H1 (cell line): Measurements from ENCODE around the gene KLB.

Source experiments
- BCL11A ChIP-seq, 2 experiments: IDR thresholded peaks; one replicate each; pipeline ENCODE4 v1.6.1; 2011; ENCODE audit warnings: low read depth in 2 of 2, low read length in 2 of 2, mild to moderate bottlenecking in 2 of 2
- CBX8 ChIP-seq: fragments of 300-800, 300-1000 bp; sonication (generic); IDR thresholded peaks from 2 replicates; pipeline ENCODE4 v1.7.1; 2016; ENCODE audit warnings: low read depth, low read length, borderline replicate concordance
- CTCF ChIP-seq, 3 experiments: IDR thresholded peaks; 1 replicate in 2 of 3; 2 replicates in 1 of 3; pipeline versions ENCODE4 v1.5.1 to v1.6.1; 2011; ENCODE audit warnings: low read length in 3 of 3, mild to moderate bottlenecking in 3 of 3, inconsistent platforms in 2 of 3, low read depth in 1 of 3, moderate library complexity in 1 of 3; ENCODE audit not compliant: insufficient read depth in 1 of 3; ENCODE audit errors: control extremely low read depth in 1 of 3
- POLR2A ChIP-seq, 2 experiments: IDR thresholded peaks; 1 replicate in 1 of 2; 2 replicates in 1 of 2; pipeline ENCODE4 v1.6.1; 2011; ENCODE audit warnings: low read depth in 2 of 2, low read length in 2 of 2, mild to moderate bottlenecking in 2 of 2; ENCODE audit errors: control extremely low read depth in 1 of 2
- POLR2AphosphoS5 ChIP-seq: IDR thresholded peaks from 2 replicates; pipeline ENCODE4 v1.6.1; 2011; ENCODE audit warnings: low read depth, low read length
- SP1 ChIP-seq: IDR thresholded peaks from 2 replicates; pipeline ENCODE4 v1.6.1; 2011; ENCODE audit warnings: low read depth, low read length
- SRF ChIP-seq: IDR thresholded peaks from 2 replicates; pipeline ENCODE4 v1.6.1; 2011; ENCODE audit warnings: mild to moderate bottlenecking, low read depth, low read length, moderate library complexity
- TAF7 ChIP-seq: optimal IDR thresholded peaks from 2 replicates; pipeline ENCODE3; 2011; ENCODE audit warnings: low read depth, mild to moderate bottlenecking, inconsistent platforms, low read length, moderate library complexity, borderline replicate concordance
- TEAD4 ChIP-seq: IDR thresholded peaks from 2 replicates; pipeline ENCODE4 v1.6.1; 2012; ENCODE audit warnings: low read depth, low read length, inconsistent platforms, mixed read lengths

- TF ChIP-seq POLR2A (IDR thresholded peaks at IDR 0.05; ENCODE audit: control extremely low read depth in 1 of 2, low read depth in 2 of 2, low read length in 2 of 2) (no peak), CTCF (IDR thresholded peaks at IDR 0.05; ENCODE audit: control extremely low read depth in 1 of 3, insufficient read depth in 1 of 3, low read depth in 1 of 3, low read length in 3 of 3) (no peak), CBX8 (no peak), TEAD4 (no peak), SRF (no peak), TAF7 (no peak), SP1 (no peak), POLR2AphosphoS5 (no peak), BCL11A (IDR thresholded peaks at IDR 0.05; ENCODE audit: low read depth in 2 of 2, low read length in 2 of 2) (no peak)
Measured at GRCh38 chr4:39472396-39472795, 65.7 kb downstream of the KLB start.
